Coronary artery (tissue), 2 donors: ENCODE data around the gene RNASE4.
"Not testable (repeated sequence)": the region's sequence is repeated elsewhere in the genome, so short reads cannot be mapped to it uniquely, and the experiment has no call there.

Experiments used
- DNase-seq: peaks from one replicate; pipeline ENCODE4 v3.0.0-alpha.2; 2017; ENCODE audit warnings: low spot score
- H3K27ac ChIP-seq, 2 donors: fragments of 200-600 bp; sonication (generic); one replicate each; pipeline ENCODE4 v1.5.1; 2016 to 2019
- H3K4me3 ChIP-seq: fragments of 200-600 bp; sonication (generic); 2 replicates; pipeline ENCODE4 v1.5.1; 2016; ENCODE audit warnings: mild to moderate bottlenecking, moderate library complexity
- CTCF ChIP-seq: fragments of 200-600 bp; sonication (generic); IDR thresholded peaks from one replicate; pipeline ENCODE4 v1.5.1; 2019; ENCODE audit warnings: antibody characterized with exemption

RNASE4 gene

GRCh38 chr14:20698934-20699333 is 14.6 kb downstream of the RNASE4 start:
- DNase-seq = no peak
- Histone ChIP-seq H3K27ac (no peak overlapping the region), H3K4me3 (no peak overlapping the region)
- no peak for TF ChIP-seq CTCF

- Histone ChIP-seq H3K27ac (no peak overlapping the region), H3K4me3 (no peak overlapping the region)
- no peak for DNase-seq
- no peak for TF ChIP-seq CTCF
Observed at GRCh38 chr14:20699931-20700330, 15.6 kb downstream of the RNASE4 start.

GRCh38 chr14:20700965-20701364 is 16.6 kb downstream of the RNASE4 start:
- H3K27ac ChIP-seq, H3K4me3 ChIP-seq, DNase-seq: not testable (repeated sequence)

- TF ChIP-seq CTCF = no peak
- H3K27ac ChIP-seq = no peak overlapping the region
Observed at GRCh38 chr14:20706657-20707355, 22.4 kb downstream of the RNASE4 start.

GRCh38 chr14:20707622-20708021 is 23.3 kb downstream of the RNASE4 start:
- no peak for DNase-seq
- no peak overlapping the region for H3K27ac ChIP-seq
- no peak for TF ChIP-seq CTCF
- H3K4me3 ChIP-seq = no peak overlapping the region

More at GRCh38 chr14:20706657-20707355, 22.4 kb downstream of the RNASE4 start:
- DNase-seq = no peak
- no peak overlapping the region for H3K4me3 ChIP-seq

GRCh38 chr14:20711261-20711660 is 26.9 kb downstream of the RNASE4 start:
- Histone ChIP-seq H3K27ac (no peak overlapping the region), H3K4me3 (no peak overlapping the region)
- no peak for TF ChIP-seq CTCF
- no peak for DNase-seq

- no peak for TF ChIP-seq CTCF
- no peak overlapping the region for H3K27ac ChIP-seq
- DNase-seq = no peak
- no peak overlapping the region for H3K4me3 ChIP-seq
Observed at GRCh38 chr14:20711685-20712084, 27.3 kb downstream of the RNASE4 start.
